GM19455 (cell line): ENCODE data around the gene FAM89B.
"Not testable (repeated sequence)": the region's sequence is repeated elsewhere in the genome, so short reads cannot be mapped to it uniquely, and the experiment has no call there.

Experiments
- ATAC-seq: cut with Tn5 transposase; IDR thresholded peaks from one replicate; pipeline ENCODE4 v1.9.1; 2021; ENCODE audit not compliant: unreplicated experiment

FAM89B gene

GRCh38 chr11:65556470-65557279 is 15.7 kb upstream of the FAM89B start:
- no peak for ATAC-seq

- no peak for ATAC-seq
Measured at GRCh38 chr11:65557280-65558001, 14.9 kb upstream of the FAM89B start.

- ATAC-seq, result no peak
Measured at GRCh38 chr11:65558002-65558929, 14.1 kb upstream of the FAM89B start, which contains the start of gene LTBP3. Gene LTBP3, minus strand, starts transcription at chr11:65558359. Its CDS starts 400 bp downstream, at chr11:65557959.

GRCh38 chr11:65558930-65559509 is 13.3 kb upstream of the FAM89B start:
- no peak for ATAC-seq

GRCh38 chr11:65559535-65559934 is 12.8 kb upstream of the FAM89B start:
- no peak for ATAC-seq

GRCh38 chr11:65559951-65560537 is 12.3 kb upstream of the FAM89B start:
- ATAC-seq, result no peak

- no peak for ATAC-seq
Measured at GRCh38 chr11:65560555-65561418, 11.6 kb upstream of the FAM89B start.

- ATAC-seq, result no peak
Measured at GRCh38 chr11:65562020-65562419, 10.3 kb upstream of the FAM89B start.

- no peak for ATAC-seq
Measured at GRCh38 chr11:65562788-65563187, 9.6 kb upstream of the FAM89B start.

GRCh38 chr11:65563601-65564000 is 8.7 kb upstream of the FAM89B start:
- ATAC-seq, result no peak

- ATAC-seq, result not testable (repeated sequence)
Measured at GRCh38 chr11:65564879-65565559, 7.3 kb upstream of the FAM89B start.

GRCh38 chr11:65565624-65566453 is 6.5 kb upstream of the FAM89B start:
- ATAC-seq, result no peak

GRCh38 chr11:65569164-65569972 is 3.0 kb upstream of the FAM89B start:
- ATAC-seq, result no peak

- peak; percentile 53 for ATAC-seq
Measured at GRCh38 chr11:65569973-65570918, 2.1 kb upstream of the FAM89B start, which contains the start of gene ZNRD2. Gene ZNRD2, plus strand, starts transcription at chr11:65570477. Its CDS starts 15 bp downstream, at chr11:65570492.

GRCh38 chr11:65571420-65571819 is 918 bp upstream of the FAM89B start:
- ATAC-seq, result no peak

GRCh38 chr11:65571940-65572339 is 398 bp upstream of the FAM89B start:
- ATAC-seq, result no peak
